Natural killer cell (primary cell): ENCODE results near the gene COX10. TPM values are rescaled to one million over a fixed set of nuclear protein-coding genes. Genes with fewer than 3 reads are reported as not detected.

Experiments used
- ATAC-seq, 3 donors: fragments of 150-1000 bp in 2 of 3; fragments of 200-7000 bp in 1 of 3; cut with Tn5 transposase; 1 replicate in 1 of 3; 2 replicates in 2 of 3; pipeline ENCODE4 v1.10.0; 2021; ENCODE audit warnings: mild to moderate bottlenecking in 2 of 3, moderate library complexity in 2 of 3
- DNase-seq, 2 donors: peaks; one replicate each; pipeline versions ENCODE4 v3.0.0 to v3.0.0-alpha.2; 2013 to 2021; ENCODE audit warnings: mixed read lengths in 1 of 2
- H3K27ac ChIP-seq: one replicate; pipeline ENCODE4 v1.5.1; 2013; ENCODE audit warnings: mild to moderate bottlenecking, low read length
- H3K27me3 ChIP-seq: one replicate; pipeline ENCODE4 v1.6.1; 2013; ENCODE audit warnings: low read length; ENCODE audit not compliant: control insufficient read depth, insufficient read depth
- H3K36me3 ChIP-seq: one replicate; pipeline ENCODE4 v1.6.1; 2013; ENCODE audit warnings: low read length; ENCODE audit not compliant: control insufficient read depth, insufficient read depth
- H3K4me1 ChIP-seq: one replicate; pipeline ENCODE4 v1.6.1; 2013; ENCODE audit warnings: low read length; ENCODE audit not compliant: control insufficient read depth, insufficient read depth
- H3K4me3 ChIP-seq: one replicate; pipeline ENCODE4 v1.5.1; 2013; ENCODE audit warnings: low read length
- H3K9me3 ChIP-seq: one replicate; pipeline ENCODE4 v1.6.1; 2013; ENCODE audit warnings: low read length; ENCODE audit not compliant: control insufficient read depth, insufficient read depth
- H3K27ac Mint-ChIP-seq, 2 donors: one replicate each; pipeline ENCODE4 v1.8.0; 2022; ENCODE audit warnings: mild to moderate bottlenecking in 2 of 2, mixed read lengths in 2 of 2, moderate library complexity in 1 of 2
- H3K27me3 Mint-ChIP-seq, 2 donors: one replicate each; pipeline ENCODE4 v1.8.0; 2022; ENCODE audit warnings: low read depth in 2 of 2, mixed read lengths in 2 of 2
- H3K36me3 Mint-ChIP-seq: one replicate; pipeline ENCODE4 v1.8.0; 2022; ENCODE audit warnings: mixed read lengths
- H3K4me1 Mint-ChIP-seq, 2 donors: one replicate each; pipeline ENCODE4 v1.8.0; 2022; ENCODE audit warnings: mixed read lengths in 2 of 2
- H3K4me3 Mint-ChIP-seq: one replicate; pipeline ENCODE4 v1.8.0; 2022; ENCODE audit warnings: mild to moderate bottlenecking, moderate library complexity, mixed read lengths
- H3K9me3 Mint-ChIP-seq, 2 donors: one replicate each; pipeline ENCODE4 v1.8.0; 2022; ENCODE audit warnings: mixed read lengths in 2 of 2
- CTCF ChIP-seq: fragments of 200-600 bp; IDR thresholded peaks from one replicate; pipeline ENCODE4 v1.8.0; 2022; ENCODE audit warnings: antibody characterized with exemption
- WGBS: methylation state at CpG from one replicate; pipeline ENCODE4 v1.1.7; 2013; ENCODE audit warnings: missing lambda C conversion rate; ENCODE audit not compliant: insufficient coverage; 5-methylcytosine and 5-hydroxymethylcytosine counted together
- intact Hi-C: fragments of 100-400 bp; cut with micrococcal nuclease; formaldehyde crosslinking; loops from one replicate; pipeline ENCODE4 v1.14.2; 2022
- total RNA-seq, 4 donors: library from RNA; stranded (reverse); fragments of 120-200 nt in 1 of 4; gene quantifications; one replicate each; pipeline versions ENCODE4 v1.2.3 to v1.2.4, GENCODE V29; 2013 to 2022

Gene COX10
- total RNA-seq, 3 donors from 2014 or later (not counting 1 experiment from before 2014, with no cell fraction given), result 12.5 to 17.0 (median 13.5) TPM

- Mint-ChIP-seq H3K9me3 (peaks cover 2 to 3% of the 10 kb centered on the region in 2 donors), H3K4me3 (no peak overlapping the region)
- WGBS, result 100% methylated on average over 1 of the region's 2 CpGs
Measured at GRCh38 chr17:14058051-14058450, 11.3 kb upstream of the COX10 start.

GRCh38 chr17:14060706-14061105, 8.6 kb upstream of the COX10 start:
- Mint-ChIP-seq H3K9me3 (peaks cover 2 to 3% of the 10 kb centered on the region in 2 donors), H3K27ac (no peak overlapping the region), H3K4me1 (peaks cover 14 to 18% of the 10 kb centered on the region in 2 donors), H3K4me3 (no peak overlapping the region), H3K36me3 (no peaks in the 10 kb centered on the region), H3K27me3 (no peaks in the 10 kb centered on the region)
- H3K27ac ChIP-seq, result no peak overlapping the region
- 100% methylated on average over 1 of the region's 1 CpG for WGBS
- TF ChIP-seq CTCF, result no peak
- intact Hi-C loops, result no loop called here
- H3K4me3 ChIP-seq, result no peak overlapping the region
- H3K27me3 ChIP-seq, result no peaks in the 10 kb centered on the region
- H3K9me3 ChIP-seq, result no peaks in the 10 kb centered on the region
- H3K36me3 ChIP-seq, result no peaks in the 10 kb centered on the region
- no peaks in the 10 kb centered on the region for H3K4me1 ChIP-seq
- no peak for ATAC-seq
- DNase-seq, result no peak

More at GRCh38 chr17:14058051-14058450, 11.3 kb upstream of the COX10 start:
- DNase-seq (no peak), ATAC-seq (no peak)
- Histone ChIP-seq H3K27ac (no peak overlapping the region), H3K4me3 (no peak overlapping the region), H3K27me3 (no peaks in the 10 kb centered on the region), H3K9me3 (no peaks in the 10 kb centered on the region), H3K4me1 (no peaks in the 10 kb centered on the region), H3K36me3 (no peaks in the 10 kb centered on the region)
- Mint-ChIP-seq H3K27ac (no peak overlapping the region), H3K36me3 (no peaks in the 10 kb centered on the region), H3K27me3 (no peaks in the 10 kb centered on the region), H3K4me1 (peaks cover 14 to 20% of the 10 kb centered on the region in 2 donors)
- TF ChIP-seq CTCF, result no peak
- intact Hi-C loops, result no loop called here

- H3K4me3 Mint-ChIP-seq, result no peak overlapping the region
- H3K4me1 Mint-ChIP-seq, result peaks cover 14% of the 10 kb centered on the region in 2 donors
- H3K27me3 Mint-ChIP-seq, result no peaks in the 10 kb centered on the region
- no peaks in the 10 kb centered on the region for H3K9me3 ChIP-seq
- TF ChIP-seq CTCF, result no peak
- no peaks in the 10 kb centered on the region for H3K36me3 Mint-ChIP-seq
- ATAC-seq, result no peak
- DNase-seq, result no peak
- H3K4me1 ChIP-seq, result no peaks in the 10 kb centered on the region
- H3K27ac ChIP-seq, result no peak overlapping the region
- H3K27me3 ChIP-seq, result no peaks in the 10 kb centered on the region
- 97% methylated on average over 10 of the region's 10 CpGs for WGBS
- H3K9me3 Mint-ChIP-seq, result no peaks in the 10 kb centered on the region
- no peak overlapping the region for H3K27ac Mint-ChIP-seq
- H3K36me3 ChIP-seq, result peaks cover 2% of the 10 kb centered on the region
- intact Hi-C loops, result no loop called here
- H3K4me3 ChIP-seq, result no peak overlapping the region
Measured at GRCh38 chr17:14061666-14062560, 7.4 kb upstream of the COX10 start.
